GM21515 (cell line): ENCODE measurements around the gene B3GALNT2.

Source experiments
- ATAC-seq: cut with Tn5 transposase; IDR thresholded peaks from one replicate; pipeline ENCODE4 v1.9.1; 2021; ENCODE audit not compliant: unreplicated experiment

B3GALNT2 gene

GRCh38 chr1:235455823-235456222 is 48.4 kb downstream of the B3GALNT2 start:
- ATAC-seq, result no peak

- no peak for ATAC-seq
Measured at GRCh38 chr1:235455097-235455496, 49.2 kb downstream of the B3GALNT2 start.

- no peak for ATAC-seq
Measured at GRCh38 chr1:235454021-235454420, 50.2 kb downstream of the B3GALNT2 start.

- no peak for ATAC-seq
Measured at GRCh38 chr1:235450886-235451483, 53.3 kb downstream of the B3GALNT2 start.

- no peak for ATAC-seq
Measured at GRCh38 chr1:235450433-235450832, 53.8 kb downstream of the B3GALNT2 start.

- no peak for ATAC-seq
Measured at GRCh38 chr1:235448616-235449015, 55.6 kb downstream of the B3GALNT2 start.

GRCh38 chr1:235442788-235443429 is 61.3 kb downstream of the B3GALNT2 start:
- no peak for ATAC-seq

GRCh38 chr1:235441159-235441685 is 63.0 kb downstream of the B3GALNT2 start:
- ATAC-seq, result no peak

GRCh38 chr1:235434001-235434400 is 70.3 kb downstream of the B3GALNT2 start:
- no peak for ATAC-seq

- ATAC-seq, result no peak
Measured at GRCh38 chr1:235430991-235431390, 73.3 kb downstream of the B3GALNT2 start.

GRCh38 chr1:235429143-235429542 is 75.1 kb downstream of the B3GALNT2 start:
- no peak for ATAC-seq

- no peak for ATAC-seq
Measured at GRCh38 chr1:235427447-235427846, 76.8 kb downstream of the B3GALNT2 start.

GRCh38 chr1:235426680-235427079 is 77.6 kb downstream of the B3GALNT2 start:
- no peak for ATAC-seq

GRCh38 chr1:235426143-235426542 is 78.1 kb downstream of the B3GALNT2 start:
- no peak for ATAC-seq

GRCh38 chr1:235425357-235425756 is 78.9 kb downstream of the B3GALNT2 start:
- ATAC-seq, result no peak

- no peak for ATAC-seq
Measured at GRCh38 chr1:235424092-235424491, 80.2 kb downstream of the B3GALNT2 start.

GRCh38 chr1:235423214-235423652 is 81.0 kb downstream of the B3GALNT2 start:
- no peak for ATAC-seq

GRCh38 chr1:235421751-235422150 is 82.5 kb downstream of the B3GALNT2 start:
- no peak for ATAC-seq

GRCh38 chr1:235417086-235417697 is 87.1 kb downstream of the B3GALNT2 start:
- ATAC-seq, result no peak

GRCh38 chr1:235416662-235417049 is 87.6 kb downstream of the B3GALNT2 start:
- ATAC-seq, result no peak

- peak; percentile 52 for ATAC-seq
Measured at GRCh38 chr1:235415008-235415904, 89.0 kb downstream of the B3GALNT2 start.
